RPMI8226 (cell line): ENCODE results near the gene RBM42.
"Not testable (repeated sequence)": the region's sequence is repeated elsewhere in the genome, so short reads cannot be mapped to it uniquely, and the experiment has no call there.

ENCODE experiments used
- DNase-seq: peaks from one replicate; pipeline ENCODE4 v3.0.0-alpha.2; 2015

The RBM42 gene, protein sequence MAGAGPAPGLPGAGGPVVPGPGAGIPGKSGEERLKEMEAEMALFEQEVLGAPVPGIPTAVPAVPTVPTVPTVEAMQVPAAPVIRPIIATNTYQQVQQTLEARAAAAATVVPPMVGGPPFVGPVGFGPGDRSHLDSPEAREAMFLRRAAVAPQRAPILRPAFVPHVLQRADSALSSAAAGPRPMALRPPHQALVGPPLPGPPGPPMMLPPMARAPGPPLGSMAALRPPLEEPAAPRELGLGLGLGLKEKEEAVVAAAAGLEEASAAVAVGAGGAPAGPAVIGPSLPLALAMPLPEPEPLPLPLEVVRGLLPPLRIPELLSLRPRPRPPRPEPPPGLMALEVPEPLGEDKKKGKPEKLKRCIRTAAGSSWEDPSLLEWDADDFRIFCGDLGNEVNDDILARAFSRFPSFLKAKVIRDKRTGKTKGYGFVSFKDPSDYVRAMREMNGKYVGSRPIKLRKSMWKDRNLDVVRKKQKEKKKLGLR

DNA sequence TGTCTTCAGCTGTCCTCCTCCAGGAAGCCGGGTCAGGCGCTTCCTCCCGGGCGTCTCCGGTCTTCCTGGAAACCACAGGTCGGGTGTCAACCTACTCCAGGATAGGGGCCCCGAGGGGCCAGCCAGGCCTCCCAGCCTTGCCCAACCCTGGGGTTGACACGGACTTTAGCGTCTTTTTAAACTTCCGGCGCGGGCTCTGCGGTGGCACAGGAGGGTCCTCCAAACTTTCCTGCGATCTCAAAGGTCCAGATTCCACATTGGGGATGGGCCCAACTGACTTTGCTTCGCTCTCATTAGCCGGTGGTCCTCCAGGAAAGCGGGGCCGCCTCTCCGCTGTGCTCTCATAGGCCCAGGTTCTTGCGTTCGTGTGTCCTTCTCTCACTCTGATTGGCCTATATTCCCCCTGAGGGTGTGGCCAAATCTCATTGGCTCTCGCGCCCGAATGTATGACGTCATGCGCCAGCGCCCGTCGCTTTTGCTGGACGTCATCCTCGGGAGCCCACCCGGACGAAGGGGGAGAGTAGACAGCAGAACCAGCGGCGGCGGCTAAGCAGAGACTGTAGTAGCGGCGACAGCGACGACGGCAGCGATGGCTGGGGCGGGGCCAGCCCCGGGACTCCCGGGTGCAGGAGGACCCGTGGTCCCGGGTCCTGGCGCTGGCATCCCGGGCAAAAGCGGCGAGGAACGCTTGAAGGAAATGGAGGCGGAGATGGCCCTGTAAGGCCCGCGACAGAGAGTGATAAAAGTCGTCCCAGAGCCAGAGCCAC is at the start of gene RBM42:
Gene RBM42 (plus strand): TSS at position 472 of the 767 bp plus-strand sequence. CDS start 118 bp downstream, at position 590.
- DNase-seq = peak; percentile 94

DNA sequence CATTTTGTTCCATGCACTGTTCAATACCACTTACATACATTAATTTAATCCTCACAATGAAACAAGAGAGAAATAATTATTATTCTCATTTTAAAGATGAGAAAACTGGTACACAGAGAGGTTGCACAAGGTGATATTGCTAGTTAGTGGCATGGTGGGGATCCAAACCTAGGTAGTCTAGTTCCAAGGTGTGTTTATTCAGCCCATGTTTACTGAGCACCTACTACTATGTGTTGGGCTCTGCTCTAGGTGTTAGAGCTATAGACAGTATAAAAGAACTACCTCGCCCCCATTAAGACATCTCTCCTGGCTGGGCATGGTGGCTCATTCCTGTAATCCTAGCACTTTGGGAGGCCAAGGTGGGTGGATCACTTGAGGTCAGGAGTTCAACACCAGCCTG is 46.1 kb upstream of the RBM42 start:
- no peak for DNase-seq

DNA sequence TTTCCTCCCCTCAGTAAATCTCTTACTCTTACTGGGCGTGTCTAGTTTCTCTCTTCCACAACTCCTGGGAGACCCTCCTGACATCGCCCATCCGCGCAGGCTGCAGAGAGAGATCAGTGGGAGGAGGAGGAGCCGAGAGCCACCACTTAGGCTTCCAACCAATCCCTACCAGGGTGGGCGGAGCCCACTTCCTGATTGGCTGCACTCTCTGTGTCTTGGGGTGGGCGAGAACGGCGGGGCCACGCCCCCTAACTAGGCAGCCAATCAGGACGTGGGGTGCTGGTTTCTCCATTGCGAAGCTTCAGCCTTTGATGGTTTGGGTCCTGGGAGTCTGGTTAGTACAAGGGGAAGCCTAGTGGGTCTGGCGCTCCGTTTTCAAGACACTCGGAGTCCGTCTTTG is 43.0 kb upstream of the RBM42 start, which contains the start of gene PMIS2:
Gene PMIS2 (plus strand): TSS at position 326 of the 400 bp plus-strand sequence. CDS start 87 bp downstream, outside the sequence.
- peak; percentile 8 for DNase-seq

DNA sequence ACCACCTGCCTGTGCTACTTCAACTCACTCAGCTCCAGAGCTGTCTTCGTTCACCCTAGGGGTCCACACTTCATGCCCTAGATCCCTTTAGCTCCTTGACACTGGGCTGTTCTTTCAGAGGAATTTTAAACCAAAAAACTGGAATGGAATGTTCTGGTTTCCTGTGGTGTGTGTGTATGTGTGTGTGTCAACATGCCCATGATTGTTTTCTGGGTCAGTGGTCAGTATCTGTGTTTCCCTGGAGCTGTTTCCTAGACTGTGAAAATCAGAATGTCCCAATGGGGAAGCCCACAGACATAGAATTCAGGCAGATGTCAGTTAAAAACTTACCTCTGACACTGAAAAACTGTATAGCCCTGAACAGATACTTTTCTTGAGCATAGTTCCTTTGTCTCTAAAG is 41.5 kb upstream of the RBM42 start:
- no peak for DNase-seq

DNA sequence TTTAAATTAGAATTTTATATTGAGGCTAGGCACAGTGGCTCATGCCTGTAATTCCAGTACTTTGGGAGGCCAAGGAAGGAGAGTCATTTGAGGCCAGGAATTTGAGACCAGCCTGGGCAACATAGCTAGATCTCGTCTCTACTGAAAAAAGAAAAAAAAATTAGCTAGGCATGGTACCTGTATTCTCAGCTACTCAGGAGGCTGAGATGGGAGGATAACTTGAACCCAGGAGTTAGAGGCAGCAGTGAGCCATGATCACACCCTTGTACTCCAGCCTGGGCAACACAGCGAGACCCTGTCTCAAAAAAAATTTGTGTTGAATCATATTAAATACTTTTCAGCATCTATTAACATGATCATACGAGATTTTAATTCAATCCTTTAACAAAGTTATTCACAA is 38.0 kb upstream of the RBM42 start:
- no peak for DNase-seq

DNA sequence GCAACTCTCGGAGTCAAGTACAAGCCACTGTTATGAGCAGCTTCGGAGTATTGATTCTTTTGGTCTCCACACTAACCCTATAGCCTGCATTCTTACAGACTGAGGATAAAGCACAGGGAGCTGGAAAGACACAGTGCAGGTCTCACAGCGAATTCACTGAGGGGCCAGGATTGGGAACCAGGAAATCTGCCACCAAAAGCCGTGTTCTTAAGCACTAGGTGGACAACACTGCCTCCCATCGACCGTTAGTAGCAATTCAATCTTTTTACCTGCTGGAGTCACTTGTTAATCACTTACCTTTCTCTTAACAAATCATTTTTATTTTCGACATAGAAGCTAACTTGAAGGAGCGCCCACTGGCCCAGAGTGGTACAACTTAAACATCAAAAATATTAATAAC is 36.6 kb upstream of the RBM42 start:
- peak; percentile 28 for DNase-seq

GRCh38 chr19:35595026-35595425 is 33.8 kb upstream of the RBM42 start:
- not testable (repeated sequence) for DNase-seq

- no peak for DNase-seq
Measured at GRCh38 chr19:35595928-35596327, 32.9 kb upstream of the RBM42 start.

DNA sequence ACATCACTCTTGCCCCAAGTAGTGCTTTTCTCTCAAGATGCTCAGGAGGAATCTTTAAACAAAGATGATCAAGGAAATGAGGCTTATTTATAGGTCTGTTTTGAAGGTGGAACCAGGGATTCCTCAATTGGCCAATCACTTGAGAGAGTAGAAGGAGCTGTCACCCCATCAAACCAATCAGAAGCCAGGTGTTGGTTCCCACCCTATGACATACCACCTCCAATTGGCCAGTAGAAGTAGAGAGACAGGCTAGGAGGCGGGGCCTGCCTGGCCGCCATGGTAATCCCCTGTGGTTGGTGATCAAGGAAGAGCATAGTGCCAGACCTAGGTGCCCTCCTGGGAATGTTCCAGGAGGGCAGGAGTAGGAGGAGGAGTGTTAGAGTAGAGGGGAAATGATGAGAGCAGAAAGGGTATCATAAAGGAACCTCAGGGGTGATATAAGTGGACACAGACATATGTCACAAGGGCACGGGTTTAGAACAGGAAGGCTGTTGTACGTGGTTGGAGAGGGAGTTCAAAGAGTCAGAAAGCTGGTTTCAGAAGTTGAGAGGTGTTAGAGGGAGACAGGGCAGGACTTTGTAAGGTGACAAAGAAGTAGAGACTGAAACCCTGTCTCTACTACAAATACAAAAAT is 32.4 kb upstream of the RBM42 start:
- peak; percentile 15 for DNase-seq

DNA sequence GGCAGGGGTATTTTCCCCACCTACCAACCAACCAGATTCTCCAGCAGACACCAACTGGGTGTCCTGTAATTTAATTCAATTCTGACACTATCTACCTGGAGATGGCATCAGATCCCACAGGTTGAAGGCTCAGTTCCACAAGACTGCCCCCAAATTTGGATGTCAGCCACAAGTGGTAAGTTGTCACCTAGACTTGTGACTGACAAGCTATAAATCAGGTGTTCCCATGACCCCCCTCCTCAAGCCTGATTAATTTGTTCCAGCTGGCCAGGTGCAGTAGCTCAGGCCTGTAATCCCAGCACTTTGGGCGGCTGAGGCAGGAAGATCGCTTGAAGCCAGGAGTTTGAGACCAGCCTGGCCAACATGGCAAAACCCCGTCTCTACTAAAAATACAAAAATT is 26.9 kb upstream of the RBM42 start:
- DNase-seq = no peak

DNA sequence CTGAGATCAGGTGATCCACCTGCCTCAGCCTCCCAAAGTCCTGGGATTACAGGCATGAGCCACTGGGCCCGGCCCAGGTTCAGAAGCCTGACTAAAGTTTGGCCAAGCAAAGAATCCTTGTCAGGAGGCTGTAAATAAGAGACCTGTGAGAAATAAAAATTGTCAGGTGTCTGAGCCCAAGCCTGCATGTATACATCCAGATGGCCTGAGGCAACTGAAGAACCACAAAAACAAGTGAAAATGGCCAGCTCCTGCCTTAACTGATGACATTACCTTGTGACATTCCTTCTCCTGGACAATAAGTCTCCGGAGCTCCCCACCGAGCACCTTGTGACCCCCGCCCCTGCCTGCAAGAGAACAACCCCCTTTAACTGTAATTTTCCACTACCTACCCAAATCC is 24.4 kb upstream of the RBM42 start:
- DNase-seq = not testable (repeated sequence)

DNA sequence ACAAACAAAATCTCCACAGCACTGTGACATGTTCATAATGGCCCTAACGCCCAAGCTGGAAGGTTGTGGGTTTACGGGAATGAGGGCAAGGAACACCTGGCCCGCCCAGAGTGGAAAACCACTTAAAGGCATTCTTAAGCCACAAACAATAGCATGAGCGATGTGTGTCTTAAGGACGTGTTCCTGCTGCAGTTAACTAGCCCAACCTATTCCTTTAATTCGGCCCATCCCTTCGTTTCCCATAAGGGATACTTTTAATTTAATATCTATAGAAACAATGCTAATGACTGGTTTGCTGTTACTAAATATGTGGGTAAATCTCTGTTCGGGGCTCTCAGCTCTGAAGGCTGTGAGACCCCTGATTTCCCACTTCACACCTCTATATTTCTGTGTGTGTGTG is 21.7 kb upstream of the RBM42 start:
- DNase-seq = not testable (repeated sequence)

DNA sequence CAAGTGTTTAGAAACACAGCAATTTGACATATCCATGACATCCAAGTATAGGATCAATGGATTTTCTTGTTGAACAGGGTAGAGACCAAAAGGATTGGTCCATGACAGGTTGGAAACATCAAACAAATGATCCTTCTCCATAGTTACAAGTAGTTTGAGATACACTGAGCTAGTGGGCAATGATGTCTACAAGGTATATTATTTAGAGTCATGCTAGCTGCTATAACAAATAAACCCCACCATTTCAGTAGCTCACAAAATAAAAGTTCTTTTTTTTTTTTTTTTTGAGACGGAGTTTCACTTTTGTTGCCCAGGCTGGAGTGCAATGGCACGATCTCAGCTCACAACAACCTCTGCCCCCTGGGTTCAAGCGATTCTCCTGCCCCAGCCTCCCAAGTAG is 21.2 kb upstream of the RBM42 start:
- DNase-seq = no peak

- DNase-seq = no peak
Measured at GRCh38 chr19:35608251-35608650, 20.6 kb upstream of the RBM42 start.

GRCh38 chr19:35609851-35610353 is 18.9 kb upstream of the RBM42 start:
- peak; percentile 39 for DNase-seq

- no peak for DNase-seq
Measured at GRCh38 chr19:35612224-35612558, 16.6 kb upstream of the RBM42 start.

DNA sequence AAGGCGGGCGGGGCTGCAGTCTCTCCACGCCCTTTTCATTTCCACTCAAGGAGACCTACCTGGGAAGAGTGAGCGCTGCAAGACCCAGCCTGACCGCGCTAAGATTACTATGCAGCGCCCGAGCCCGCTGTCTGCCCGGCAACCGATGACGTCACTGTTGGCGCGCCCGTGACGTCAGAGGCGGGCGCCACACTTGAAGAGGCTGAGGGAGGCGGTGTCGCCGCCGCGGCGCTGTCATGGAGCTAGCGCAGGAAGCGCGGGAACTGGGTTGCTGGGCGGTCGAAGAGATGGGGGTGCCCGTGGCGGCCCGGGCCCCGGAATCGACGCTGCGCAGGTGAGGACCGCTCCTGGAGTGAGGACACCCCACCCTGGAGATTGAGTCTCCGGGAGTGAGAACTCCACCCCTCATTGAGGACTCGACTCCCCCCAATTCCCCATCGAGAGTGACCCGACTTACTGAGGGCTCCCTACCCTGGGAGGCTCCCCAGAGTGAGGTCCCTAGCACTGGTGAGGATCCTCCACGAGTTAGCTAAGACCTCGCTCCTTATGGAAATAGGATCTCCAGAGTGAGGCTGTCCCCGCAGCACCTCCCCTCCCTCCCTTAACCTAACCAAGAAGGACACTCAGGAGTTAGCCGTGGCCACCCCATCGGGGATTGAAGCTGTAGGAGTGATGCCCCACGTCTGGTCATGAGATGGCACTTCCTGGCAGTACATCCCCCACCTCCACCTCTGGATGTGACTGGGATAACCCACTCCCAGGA is 16.1 kb upstream of the RBM42 start, which contains the start of gene HAUS5:
Gene HAUS5 (plus strand): TSS at position 177 of the 763 bp plus-strand sequence. CDS start 60 bp downstream, at position 237.
- peak; percentile 92 for DNase-seq

GRCh38 chr19:35613574-35613973 is 15.3 kb upstream of the RBM42 start:
- no peak for DNase-seq

GRCh38 chr19:35615036-35615435 is 13.8 kb upstream of the RBM42 start:
- no peak for DNase-seq

DNA sequence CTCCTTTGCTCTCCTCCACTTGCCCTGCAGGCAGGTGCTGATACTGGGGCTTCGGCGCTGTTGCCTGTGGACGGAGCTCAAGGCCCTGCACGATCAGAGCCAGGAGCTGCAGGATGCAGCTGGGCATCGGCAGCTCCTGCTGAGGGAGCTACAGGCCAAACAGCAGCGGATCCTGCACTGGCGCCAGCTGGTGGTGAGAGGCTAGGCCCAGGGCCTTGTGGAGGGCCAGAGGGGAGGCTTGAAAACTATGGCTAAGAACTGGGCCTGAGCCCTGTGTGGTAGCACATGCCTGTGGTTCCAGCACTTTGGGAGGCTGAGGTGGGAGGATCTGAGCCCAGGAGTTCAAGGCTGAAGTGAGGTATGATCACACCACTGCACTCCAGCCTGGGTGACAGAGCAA is 10.0 kb upstream of the RBM42 start:
- DNase-seq = no peak

DNA sequence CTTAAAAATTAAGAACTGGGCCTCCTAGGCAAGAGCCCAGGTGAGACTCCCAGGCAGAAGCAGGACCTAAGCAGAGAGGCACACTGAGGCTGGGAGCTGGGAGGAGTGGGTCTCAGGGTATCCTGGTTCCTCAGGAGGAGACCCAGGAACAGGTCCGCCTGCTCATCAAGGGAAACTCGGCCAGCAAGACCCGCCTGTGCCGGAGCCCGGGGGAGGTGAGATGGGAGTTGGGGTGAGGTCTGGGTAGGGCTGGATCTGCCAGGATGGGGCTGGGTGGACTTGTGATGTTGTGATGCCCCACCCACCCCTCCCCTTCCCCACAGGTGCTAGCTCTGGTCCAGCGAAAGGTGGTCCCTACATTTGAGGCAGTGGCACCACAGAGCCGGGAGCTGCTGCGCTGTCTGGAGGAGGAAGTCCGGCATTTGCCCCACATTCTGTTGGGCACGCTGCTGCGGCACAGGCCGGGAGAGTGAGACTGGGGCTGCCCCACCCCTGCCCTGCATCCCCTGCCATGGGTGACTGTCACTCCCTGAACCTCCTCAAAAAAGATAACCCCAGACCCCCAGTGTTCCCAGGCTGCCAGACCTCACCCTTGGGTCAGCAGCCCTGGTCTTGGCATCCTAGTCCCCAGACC is 9.4 kb upstream of the RBM42 start:
- DNase-seq = no peak

- no peak for DNase-seq
Measured at GRCh38 chr19:35620001-35620400, 8.8 kb upstream of the RBM42 start.
